Liver (tissue), 9 donors: ENCODE data around the gene SIRT4. TPM values are rescaled to one million over a fixed set of nuclear protein-coding genes. Genes with fewer than 3 reads are reported as not detected.

Source experiments
- DNase-seq: peaks from one replicate; pipeline ENCODE4 v3.0.0-alpha.2; 2017; ENCODE audit warnings: low spot score
- H3K27ac ChIP-seq, 2 donors: one replicate each; pipeline ENCODE4 v1.7.0; 2013; ENCODE audit warnings: inconsistent platforms in 2 of 2, low read length in 2 of 2, control low read depth in 1 of 2, low read depth in 1 of 2, mild to moderate bottlenecking in 1 of 2
- H3K27me3 ChIP-seq, 4 donors: one replicate each; pipeline versions ENCODE4 v1.6.1 to v1.7.0; 2013; ENCODE audit warnings: low read length in 3 of 4, inconsistent platforms in 1 of 4, mild to moderate bottlenecking in 1 of 4, moderate library complexity in 1 of 4; ENCODE audit not compliant: control insufficient read depth in 4 of 4, insufficient read depth in 4 of 4
- H3K36me3 ChIP-seq, 4 donors: one replicate each; pipeline versions ENCODE4 v1.6.1 to v1.7.0; 2013; ENCODE audit warnings: low read length in 3 of 4, mild to moderate bottlenecking in 3 of 4, low read depth in 1 of 4, moderate library complexity in 1 of 4; ENCODE audit not compliant: control insufficient read depth in 4 of 4, insufficient read depth in 3 of 4
- H3K4me1 ChIP-seq, 4 donors: one replicate each; pipeline versions ENCODE4 v1.6.1 to v1.7.0; 2013; ENCODE audit warnings: low read length in 3 of 4, mild to moderate bottlenecking in 3 of 4, moderate library complexity in 1 of 4; ENCODE audit not compliant: control insufficient read depth in 4 of 4, insufficient read depth in 4 of 4
- H3K4me3 ChIP-seq, 3 donors: one replicate each; pipeline versions ENCODE4 v1.6.1 to v1.7.0; 2013; ENCODE audit warnings: low read length in 3 of 3, control low read depth in 1 of 3, low read depth in 1 of 3, mild to moderate bottlenecking in 1 of 3
- H3K9ac ChIP-seq, 2 donors: one replicate each; pipeline ENCODE4 v1.7.0; 2013; ENCODE audit warnings: low read length in 2 of 2, mild to moderate bottlenecking in 2 of 2, moderate library complexity in 2 of 2, control low read depth in 1 of 2, low read depth in 1 of 2
- H3K9me3 ChIP-seq, 4 donors: one replicate each; pipeline versions ENCODE4 v1.6.1 to v1.7.0; 2013; ENCODE audit warnings: low read length in 3 of 4; ENCODE audit not compliant: control insufficient read depth in 4 of 4
- EGR1 ChIP-seq, 2 donors: IDR thresholded peaks; 2 replicates each; pipeline ENCODE4 v1.6.1; 2016 to 2018; ENCODE audit warnings: antibody characterized with exemption in 2 of 2, low read depth in 2 of 2
- FOXA2 ChIP-seq: IDR thresholded peaks from 2 replicates; pipeline ENCODE4 v1.6.1; 2016; ENCODE audit warnings: antibody characterized with exemption
- GABPA ChIP-seq, 2 donors: IDR thresholded peaks in 1 of 2; conservative IDR thresholded peaks in 1 of 2; 2 replicates each; pipeline ENCODE4 v1.6.1; 2016; ENCODE audit warnings: antibody characterized with exemption in 2 of 2, mild to moderate bottlenecking in 1 of 2, moderate library complexity in 1 of 2
- HNF4A ChIP-seq, 2 donors: conservative IDR thresholded peaks; 2 replicates each; pipeline ENCODE4 v1.6.1; 2016; ENCODE audit warnings: antibody characterized with exemption in 2 of 2, mild to moderate bottlenecking in 2 of 2
- HNF4G ChIP-seq: IDR thresholded peaks from 2 replicates; pipeline ENCODE4 v1.6.1; 2016; ENCODE audit warnings: antibody characterized with exemption
- NR2F2 ChIP-seq: IDR thresholded peaks from 2 replicates; pipeline ENCODE4 v1.6.1; 2016; ENCODE audit warnings: antibody characterized with exemption
- RAD21 ChIP-seq, 2 donors: IDR thresholded peaks; 2 replicates each; pipeline ENCODE4 v1.6.1; 2016; ENCODE audit warnings: antibody characterized with exemption in 2 of 2, mild to moderate bottlenecking in 2 of 2
- REST ChIP-seq: IDR thresholded peaks from 2 replicates; pipeline ENCODE4 v1.6.1; 2016; ENCODE audit warnings: antibody characterized with exemption, mild to moderate bottlenecking
- RXRA ChIP-seq, 2 donors: IDR thresholded peaks; 2 replicates each; pipeline ENCODE4 v1.6.1; 2017 to 2018; ENCODE audit warnings: antibody characterized with exemption in 2 of 2, mild to moderate bottlenecking in 1 of 2
- TAF1 ChIP-seq: conservative IDR thresholded peaks from 2 replicates; pipeline ENCODE4 v1.6.1; 2016; ENCODE audit warnings: antibody characterized with exemption, mild to moderate bottlenecking
- ZBTB33 ChIP-seq: IDR thresholded peaks from 2 replicates; pipeline ENCODE4 v1.6.1; 2016; ENCODE audit warnings: antibody characterized with exemption
- WGBS: extraction: QIAGEN DNeasy Blood & Tissue Kit; methylation state at CpG from one replicate; pipeline ENCODE4 v1.1.7; 2013; 5-methylcytosine and 5-hydroxymethylcytosine counted together
- polyA plus RNA-seq, 2 donors: library from polyadenylated mRNA; stranded (reverse) in 1 of 2; unstranded in 1 of 2; fragments of 200-250 nt in 1 of 2; fragments of >200 nt in 1 of 2; fragmentation: Nextera tagmentation in 1 of 2; extraction: Ambion mirVana in 1 of 2; gene quantifications; one replicate each; pipeline versions ENCODE4 v1.2.1 to v1.2.3, GENCODE V29; 2013 to 2015
- total RNA-seq, 2 donors: library from RNA; depleted of rRNA; stranded (reverse); fragments of >200 nt; gene quantifications; one replicate each; pipeline ENCODE4 v1.2.3, GENCODE V29; 2014
- donor health status: healthy.
- donor health status: healthy.
- donor health status: healthy.
- donor health status: healthy.
- donor health status: healthy.

Gene SIRT4
- total and polyA plus RNA-seq, 4 donors = 1.6 to 4.2 (median 1.9) TPM

- 44% methylated on average over 8 of the region's 8 CpGs for WGBS
- Histone ChIP-seq H3K36me3 (no peaks in the 10 kb centered on the region), H3K4me3 (no peak overlapping the region), H3K9me3 (no peaks in the 10 kb centered on the region), H3K27me3 (no peaks in the 10 kb centered on the region), H3K9ac (no peak overlapping the region), H3K27ac (peak overlapping the region in 1 of 2 donors; percentile 39), H3K4me1 (peaks cover 4 to 48% (median 29%) of the 10 kb centered on the region in 4 donors)
- DNase-seq = no peak
- TF ChIP-seq RXRA (IDR thresholded peaks at IDR 0.05) (peak in 1 of 2 donors; percentile 39), ZBTB33 (no peak), RAD21 (IDR thresholded peaks at IDR 0.05) (no peak), EGR1 (IDR thresholded peaks at IDR 0.05; ENCODE audit: low read depth in 2 of 2) (no peak), GABPA (IDR thresholded peaks at IDR 0.05 in 1 of 2, conservative IDR thresholded peaks at IDR 0.05 in 1 of 2) (no peak), FOXA2 (no peak)
These were observed 35.8 kb upstream of the SIRT4 start for GRCh38 chr12:120266180-120266870.

- DNase-seq = no peak
- Histone ChIP-seq H3K9me3 (no peaks in the 10 kb centered on the region), H3K9ac (no peak overlapping the region)
These were observed 34.4 kb upstream of the SIRT4 start for GRCh38 chr12:120267736-120268135.

More at GRCh38 chr12:120267736-120268135, 34.4 kb upstream of the SIRT4 start:
- no peak overlapping the region for H3K4me3 ChIP-seq
- H3K4me1 ChIP-seq = peaks cover 4 to 38% (median 24%) of the 10 kb centered on the region in 4 donors
- no peaks in the 10 kb centered on the region for H3K27me3 ChIP-seq
- H3K36me3 ChIP-seq = no peaks in the 10 kb centered on the region
- WGBS = 47% methylated on average over 4 of the region's 4 CpGs
- peak overlapping the region; percentile 9 to 28 for H3K27ac ChIP-seq
- TF ChIP-seq HNF4A (conservative IDR thresholded peaks at IDR 0.05) (peak in 1 of 2 donors; percentile 13), TAF1 (no peak), ZBTB33 (no peak), REST (no peak), HNF4G (no peak), NR2F2 (peak; percentile 45)
